Ishikawa (cell line): ENCODE data around the gene RAB11FIP5.

Source experiments
- CEBPB ChIP-seq: IDR thresholded peaks from 2 replicates; pipeline ENCODE4 v1.6.1; 2012
- CREB1 ChIP-seq: IDR thresholded peaks from 2 replicates; pipeline ENCODE4 v1.6.1; 2012; ENCODE audit warnings: low read depth
- EGR1 ChIP-seq: IDR thresholded peaks from 2 replicates; pipeline ENCODE4 v1.6.1; 2012
- EP300 ChIP-seq: IDR thresholded peaks from 2 replicates; pipeline ENCODE4 v1.6.1; 2012; ENCODE audit warnings: borderline replicate concordance
- FOXM1 ChIP-seq: IDR thresholded peaks from 2 replicates; pipeline ENCODE4 v1.6.1; 2012; ENCODE audit warnings: low read depth, borderline replicate concordance
- MAX ChIP-seq: IDR thresholded peaks from 2 replicates; pipeline ENCODE4 v1.6.1; 2012
- RAD21 ChIP-seq: IDR thresholded peaks from 2 replicates; pipeline ENCODE4 v1.6.1; 2012; ENCODE audit warnings: low read depth
- REST ChIP-seq: IDR thresholded peaks from 2 replicates; pipeline ENCODE4 v1.6.1; 2012; ENCODE audit warnings: low read depth, mild to moderate bottlenecking
- TAF1 ChIP-seq: IDR thresholded peaks from 2 replicates; pipeline ENCODE4 v1.6.1; 2012; ENCODE audit warnings: low read depth, mild to moderate bottlenecking
- TEAD4 ChIP-seq: IDR thresholded peaks from 2 replicates; pipeline ENCODE4 v1.6.1; 2012
- USF1 ChIP-seq: IDR thresholded peaks from 2 replicates; pipeline ENCODE4 v1.6.1; 2012
- YY1 ChIP-seq: IDR thresholded peaks from 2 replicates; pipeline ENCODE4 v1.6.1; 2012; ENCODE audit warnings: low read depth
- ZBTB7A ChIP-seq: IDR thresholded peaks from 2 replicates; pipeline ENCODE4 v1.6.1; 2012; ENCODE audit warnings: low read depth

GRCh38 chr2:73033766-73034381, 78.9 kb downstream of the RAB11FIP5 start:
- TF ChIP-seq RAD21 (no peak), YY1 (no peak), ZBTB7A (no peak), CEBPB (no peak), MAX (no peak), TAF1 (no peak), REST (no peak), CREB1 (no peak), FOXM1 (no peak), USF1 (no peak), EP300 (no peak), TEAD4 (no peak), EGR1 (no peak)
